Measurements from ENCODE around the gene TNK2. TPM values are rescaled to one million over a fixed set of nuclear protein-coding genes. Genes with fewer than 3 reads are reported as not detected.
"Not testable (repeated sequence)": the region's sequence is repeated elsewhere in the genome, so short reads cannot be mapped to it uniquely, and the experiment has no call there.

Gene TNK2
- total RNA-seq, 4 donors from 2014 or later = 40.5 to 54.0 (median 49.3) TPM

DNA sequence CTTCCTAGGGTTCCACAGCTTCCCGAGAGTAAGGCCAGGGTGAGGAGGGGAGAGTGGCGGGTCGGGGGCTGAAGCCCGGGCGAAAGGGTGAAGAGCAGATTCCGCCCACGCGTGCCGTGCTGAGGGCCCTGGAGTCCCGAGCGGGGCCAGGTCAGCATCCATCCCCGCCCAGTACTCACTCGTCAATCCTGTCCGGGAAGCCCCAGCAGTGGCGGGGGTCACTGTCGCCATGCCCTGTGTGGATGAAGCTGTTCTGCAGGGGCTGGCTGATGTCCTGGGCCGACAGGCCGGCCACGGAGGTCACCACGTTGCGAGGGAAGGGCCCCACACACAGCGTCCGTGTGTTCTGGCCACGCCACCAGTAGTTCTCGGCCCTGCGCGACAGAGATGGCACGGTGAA, 36.3 kb downstream of the TNK2 start:
- no peak overlapping the region for H3K4me3 ChIP-seq
- peaks cover 15 to 32% of the 10 kb centered on the region in 2 donors for H3K4me1 ChIP-seq
- in situ Hi-C loops (cut with MboI; ENCODE audit: low sequenced_read_pairs in 4 of 4) (no loop called here), intact Hi-C loops (cut with DNase I; ENCODE audit: low total_unique reads) (no loop called here)
- ATAC-seq (no peak), DNase-seq (no peak)
- peak overlapping the region in 3 of 4 donors; percentile 77 to 87 (median 81) for H3K27ac ChIP-seq
- no peaks in the 10 kb centered on the region for H3K9me3 ChIP-seq
- H3K36me3 ChIP-seq = peaks cover 0 to 47% of the 10 kb centered on the region in 2 donors
- no peaks in the 10 kb centered on the region for H3K27me3 ChIP-seq
- TF ChIP-seq CTCF (IDR thresholded peaks at IDR 0.05 in 4 of 5, conservative IDR thresholded peaks at IDR 0.05 in 1 of 5) (no peak), POLR2A (IDR thresholded peaks at IDR 0.05) (no peak)

DNA sequence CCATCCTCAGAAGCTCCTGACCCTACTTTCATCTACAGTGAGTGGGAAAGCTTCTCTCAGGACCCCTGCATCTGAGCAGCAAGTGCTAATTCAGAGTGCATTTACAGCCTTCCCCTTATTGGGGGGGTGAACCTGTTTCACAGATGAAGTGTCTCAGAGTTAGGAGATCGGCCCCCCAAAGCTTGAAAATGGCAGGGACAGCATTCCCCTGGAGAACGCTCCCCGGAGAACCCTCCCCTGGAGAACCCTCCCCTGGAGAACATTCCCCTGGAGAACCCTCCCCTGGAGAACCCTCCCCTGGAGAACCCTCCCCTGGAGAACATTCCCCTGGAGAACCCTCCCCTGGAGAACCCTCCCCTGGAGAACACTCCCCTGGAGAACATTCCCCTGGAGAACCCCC, 36.7 kb downstream of the TNK2 start:
- in situ Hi-C loops (cut with MboI; ENCODE audit: low sequenced_read_pairs in 4 of 4); ATAC-seq: not testable (repeated sequence)

GRCh38 chr3:195870937-195871336, 37.4 kb downstream of the TNK2 start:
- Histone ChIP-seq H3K27ac (peak overlapping the region in 2 of 4 donors; percentile 21 to 77), H3K36me3 (peaks cover 0 to 55% of the 10 kb centered on the region in 2 donors)

More for the DNA sequence above, 36.7 kb downstream of the TNK2 start:
- Histone ChIP-seq H3K4me1 (peaks cover 12 to 28% of the 10 kb centered on the region in 2 donors), H3K36me3 (peaks cover 0 to 51% of the 10 kb centered on the region in 2 donors), H3K27ac (peak overlapping the region in 2 of 4 donors; percentile 77 to 87)
- intact Hi-C loops (cut with DNase I; ENCODE audit: low total_unique reads); H3K4me3 ChIP-seq; DNase-seq; H3K9me3 ChIP-seq; H3K27me3 ChIP-seq: not testable (repeated sequence)

DNA sequence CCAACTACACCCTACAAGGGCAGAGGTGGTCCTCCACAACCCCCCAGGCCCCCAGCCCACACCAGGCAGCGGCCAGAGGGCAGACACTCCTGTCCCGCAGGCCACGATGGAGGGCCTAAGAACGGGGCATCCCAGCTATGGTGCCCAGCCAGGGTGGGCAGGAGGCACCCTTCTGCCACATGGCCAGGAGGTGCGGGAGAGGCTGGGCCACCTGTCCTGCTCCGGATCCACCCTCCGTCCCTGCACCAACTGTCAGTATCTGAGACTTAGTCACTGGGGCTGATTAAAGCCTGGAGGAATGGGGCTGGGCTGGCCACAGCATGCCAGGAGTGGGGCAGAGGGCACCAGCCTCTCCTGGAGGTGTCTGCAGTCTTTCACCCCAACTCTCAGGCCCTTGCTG, 37.9 kb downstream of the TNK2 start:
- DNase-seq (no peak), ATAC-seq (no peak)
- in situ Hi-C loops (cut with MboI; ENCODE audit: low sequenced_read_pairs in 4 of 4) (no loop called here), intact Hi-C loops (cut with DNase I; ENCODE audit: low total_unique reads) (no loop called here)
- no peaks in the 10 kb centered on the region for H3K27me3 ChIP-seq
- H3K27ac ChIP-seq = peak overlapping the region; percentile 21 to 77 (median 35)
- peaks cover under 1 to 19% of the 10 kb centered on the region in 2 donors for H3K4me1 ChIP-seq
- no peak for TF ChIP-seq CTCF (IDR thresholded peaks at IDR 0.05 in 4 of 5, conservative IDR thresholded peaks at IDR 0.05 in 1 of 5)
- no peak for TF ChIP-seq POLR2A (IDR thresholded peaks at IDR 0.05)
- no peaks in the 10 kb centered on the region for H3K9me3 ChIP-seq
- peaks cover 0 to 55% of the 10 kb centered on the region in 2 donors for H3K36me3 ChIP-seq
- no peak overlapping the region for H3K4me3 ChIP-seq

More at GRCh38 chr3:195870937-195871336, 37.4 kb downstream of the TNK2 start:
- Histone ChIP-seq H3K27me3 (no peaks in the 10 kb centered on the region), H3K4me3 (no peak overlapping the region), H3K4me1 (peaks cover 6 to 22% of the 10 kb centered on the region in 2 donors), H3K9me3 (no peaks in the 10 kb centered on the region)
- no peak for DNase-seq
- no peak for ATAC-seq
- no peak for TF ChIP-seq POLR2A (IDR thresholded peaks at IDR 0.05)
- intact Hi-C loops (cut with DNase I; ENCODE audit: low total_unique reads) = no loop called here
- in situ Hi-C loops (cut with MboI; ENCODE audit: low sequenced_read_pairs in 4 of 4) = no loop called here

DNA sequence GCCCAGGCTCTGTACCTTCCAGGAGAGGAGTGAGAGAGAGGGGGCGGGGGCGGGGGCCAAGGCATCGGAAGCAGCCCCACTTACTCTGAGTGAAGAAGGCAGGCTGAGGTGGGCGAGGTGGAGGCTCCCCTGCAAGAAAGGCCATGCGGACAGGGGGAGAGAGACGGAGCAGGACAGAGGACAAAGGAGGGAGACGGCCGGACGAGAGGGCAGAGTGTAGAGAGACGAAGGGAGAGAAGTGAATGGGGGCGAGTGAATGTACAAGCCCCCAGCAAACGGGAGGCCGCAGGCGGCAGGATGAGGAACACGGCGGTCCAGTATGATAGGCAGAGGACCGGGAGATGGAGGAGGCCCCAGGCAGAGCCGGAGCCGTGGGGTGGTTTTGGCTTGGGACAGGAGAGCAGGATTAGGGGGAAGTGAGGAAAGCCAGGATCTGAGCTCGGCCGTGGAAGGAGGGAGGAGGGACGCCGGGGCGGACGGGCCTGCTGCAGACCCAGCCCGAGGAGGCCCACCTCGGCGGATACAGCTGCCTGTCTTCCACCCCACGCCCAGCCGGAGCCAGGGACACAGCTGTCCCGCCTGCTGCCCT, 38.8 kb downstream of the TNK2 start:
- in situ Hi-C loops (cut with MboI; ENCODE audit: low sequenced_read_pairs in 4 of 4) = no loop called here
- TF ChIP-seq CTCF (IDR thresholded peaks at IDR 0.05 in 4 of 5, conservative IDR thresholded peaks at IDR 0.05 in 1 of 5) = no peak
- no peak for TF ChIP-seq POLR2A (IDR thresholded peaks at IDR 0.05)

More for the DNA sequence above, 38.8 kb downstream of the TNK2 start:
- ATAC-seq (no peak), DNase-seq (no peak)
- peak overlapping the region in 3 of 4 donors; percentile 22 to 44 (median 26) for H3K27ac ChIP-seq
- no peaks in the 10 kb centered on the region for H3K27me3 ChIP-seq
- intact Hi-C loops (cut with DNase I; ENCODE audit: low total_unique reads) = no loop called here
- no peak overlapping the region for H3K4me3 ChIP-seq
- no peaks in the 10 kb centered on the region for H3K9me3 ChIP-seq
- H3K36me3 ChIP-seq = peaks cover 0 to 55% of the 10 kb centered on the region in 2 donors
- H3K4me1 ChIP-seq = peaks cover 0 to 19% of the 10 kb centered on the region in 2 donors

Data from gastrocnemius medialis (tissue), 4 donors.